MM.1S (cell line): ENCODE results near the gene PRSS27.

Source experiments
- CTCF ChIP-seq: fragments of 300-600 bp; sonication (generic); IDR thresholded peaks from 2 replicates; pipeline ENCODE4 v1.5.1; 2016; ENCODE audit warnings: antibody characterized with exemption, low read length, mixed read lengths
- EZH2 ChIP-seq: fragments of 300-600 bp; sonication (generic); optimal IDR thresholded peaks from 2 replicates; pipeline ENCODE3; 2017; ENCODE audit warnings: low read depth, mild to moderate bottlenecking, antibody characterized with exemption, low read length, mixed read lengths
- EZH2phosphoT487 ChIP-seq: fragments of 300-600 bp; sonication (generic); IDR thresholded peaks from 2 replicates; pipeline ENCODE4 v1.6.1; 2018; ENCODE audit warnings: antibody characterized with exemption, low read length

- TF ChIP-seq CTCF: no peak
- no peak for TF ChIP-seq EZH2
- TF ChIP-seq EZH2phosphoT487: no peak
Observed at GRCh38 chr16:2753733-2754020, 33.7 kb upstream of the PRSS27 start.
